Sigmoid colon (tissue), 7 donors: ENCODE data around the gene TCF12. TPM values are rescaled to one million over a fixed set of nuclear protein-coding genes. Genes with fewer than 3 reads are reported as not detected.

Experiments used
- DNase-seq: peaks from one replicate; pipeline ENCODE4 v3.0.0-alpha.2; 2019
- H3K27ac ChIP-seq, 4 donors: fragments of 200-600 bp; sonication (generic); one replicate each; pipeline ENCODE4 v1.5.1; 2016 to 2019; ENCODE audit warnings: mild to moderate bottlenecking in 1 of 4
- H3K27me3 ChIP-seq, 3 donors: fragments of 200-600 bp; sonication (generic); one replicate each; pipeline ENCODE4 v1.5.1; 2019; ENCODE audit warnings: mild to moderate bottlenecking in 1 of 3
- H3K36me3 ChIP-seq, 4 donors: fragments of 200-600 bp; sonication (generic); one replicate each; pipeline ENCODE4 v1.5.1; 2016 to 2019
- H3K4me1 ChIP-seq, 4 donors: fragments of 200-600 bp; sonication (generic); one replicate each; pipeline ENCODE4 v1.5.1; 2017 to 2019
- H3K4me3 ChIP-seq, 4 donors: fragments of 200-600 bp; sonication (generic); one replicate each; pipeline ENCODE4 v1.5.1; 2017 to 2019; ENCODE audit warnings: mild to moderate bottlenecking in 2 of 4, moderate library complexity in 1 of 4
- H3K9me3 ChIP-seq, 4 donors: fragments of 200-600 bp in 3 of 4; sonication (generic) in 3 of 4; one replicate each; pipeline versions ENCODE4 v1.5.1 to v1.6.1; 2013 to 2019
- EP300 ChIP-seq, 4 donors: sonication (generic); formaldehyde crosslinking; IDR thresholded peaks; one replicate each; pipeline ENCODE4 v1.6.1; 2017; ENCODE audit warnings: antibody characterized with exemption in 4 of 4
- POLR2A ChIP-seq, 2 donors: fragments of 450-650 bp; IDR thresholded peaks; one replicate each; pipeline ENCODE4 v1.6.1; 2016; ENCODE audit warnings: antibody characterized with exemption in 2 of 2, mild to moderate bottlenecking in 2 of 2, moderate library complexity in 2 of 2
- POLR2AphosphoS5 ChIP-seq, 4 donors: sonication (generic); formaldehyde crosslinking; IDR thresholded peaks; one replicate each; pipeline ENCODE4 v1.6.1; 2017; ENCODE audit warnings: antibody characterized with exemption in 4 of 4
- WGBS, 2 donors: extraction: QIAGEN DNeasy Blood & Tissue Kit; methylation state at CpG; one replicate each; pipeline ENCODE4 v1.1.7; 2013; 5-methylcytosine and 5-hydroxymethylcytosine counted together
- intact Hi-C: fragments of 100-400 bp; cut with DNase I; formaldehyde crosslinking; loops from one replicate; pipeline ENCODE4 v1.15.1; 2023
- polyA plus RNA-seq, 3 donors: library from polyadenylated mRNA; stranded (reverse); fragments of 200-250 nt; gene quantifications; one replicate each; pipeline ENCODE4 v1.2.3, GENCODE V29; 2013
- total RNA-seq, 4 donors: library from RNA; depleted of rRNA; stranded (reverse); fragments of >200 nt; gene quantifications; one replicate each; pipeline ENCODE4 v1.1.0, GENCODE V29; 2016
- TF ChIP-seq, protein P1 (sequence below), 4 experiments: fragments of 450-650 bp in 3 of 4; fragments of 200-600 bp in 1 of 4; IDR thresholded peaks; one replicate each; pipeline ENCODE4 v1.5.1; 2016 to 2019; ENCODE audit warnings: antibody characterized with exemption in 4 of 4, mild to moderate bottlenecking in 3 of 4, moderate library complexity in 2 of 4
- donor health status: healthy with polysubstance abuse.
- donor health status: Bipolar disorder and iron deficiency.
- donor health status: healthy.

The TCF12 gene
- total and polyA plus RNA-seq, 7 donors = 13.2 to 147 (median 77.8) TPM

DNA sequence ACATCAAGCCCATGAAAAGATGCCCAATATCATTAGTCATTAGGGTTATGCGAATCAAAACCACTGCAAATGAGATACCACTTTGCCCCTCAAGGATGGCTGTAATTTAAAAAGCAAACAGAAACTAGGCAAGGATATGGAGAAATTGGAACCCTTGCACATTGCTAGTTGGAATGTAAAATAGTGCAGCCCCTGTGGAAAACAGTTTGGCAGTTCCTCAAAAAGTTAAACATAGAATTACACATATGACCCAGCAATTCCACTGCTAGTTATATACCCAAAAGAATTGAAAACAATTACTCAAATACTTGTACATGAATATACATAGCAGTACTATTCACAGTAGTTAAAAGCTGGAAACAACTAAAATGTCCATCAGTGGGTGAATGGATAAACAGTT is 271.0 kb downstream of the TCF12 start:
- Histone ChIP-seq H3K27ac (no peak overlapping the region), H3K4me1 (no peaks in the 10 kb centered on the region), H3K27me3 (no peaks in the 10 kb centered on the region), H3K9me3 (no peaks in the 10 kb centered on the region), H3K4me3 (no peak overlapping the region), H3K36me3 (peaks cover 0 to 17% (median 0%) of the 10 kb centered on the region in 4 donors)
- WGBS, 2 donors = 94 to 99% methylated on average over 1 of the region's 1 CpG
- intact Hi-C loops = no loop called here
- DNase-seq = no peak
- TF ChIP-seq POLR2AphosphoS5 (IDR thresholded peaks at IDR 0.05) (no peak), POLR2A (IDR thresholded peaks at IDR 0.05) (no peak), EP300 (IDR thresholded peaks at IDR 0.05) (no peak)
- TF ChIP-seq, protein P1, sequence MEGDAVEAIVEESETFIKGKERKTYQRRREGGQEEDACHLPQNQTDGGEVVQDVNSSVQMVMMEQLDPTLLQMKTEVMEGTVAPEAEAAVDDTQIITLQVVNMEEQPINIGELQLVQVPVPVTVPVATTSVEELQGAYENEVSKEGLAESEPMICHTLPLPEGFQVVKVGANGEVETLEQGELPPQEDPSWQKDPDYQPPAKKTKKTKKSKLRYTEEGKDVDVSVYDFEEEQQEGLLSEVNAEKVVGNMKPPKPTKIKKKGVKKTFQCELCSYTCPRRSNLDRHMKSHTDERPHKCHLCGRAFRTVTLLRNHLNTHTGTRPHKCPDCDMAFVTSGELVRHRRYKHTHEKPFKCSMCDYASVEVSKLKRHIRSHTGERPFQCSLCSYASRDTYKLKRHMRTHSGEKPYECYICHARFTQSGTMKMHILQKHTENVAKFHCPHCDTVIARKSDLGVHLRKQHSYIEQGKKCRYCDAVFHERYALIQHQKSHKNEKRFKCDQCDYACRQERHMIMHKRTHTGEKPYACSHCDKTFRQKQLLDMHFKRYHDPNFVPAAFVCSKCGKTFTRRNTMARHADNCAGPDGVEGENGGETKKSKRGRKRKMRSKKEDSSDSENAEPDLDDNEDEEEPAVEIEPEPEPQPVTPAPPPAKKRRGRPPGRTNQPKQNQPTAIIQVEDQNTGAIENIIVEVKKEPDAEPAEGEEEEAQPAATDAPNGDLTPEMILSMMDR (IDR thresholded peaks at IDR 0.05) = no peak

DNA sequence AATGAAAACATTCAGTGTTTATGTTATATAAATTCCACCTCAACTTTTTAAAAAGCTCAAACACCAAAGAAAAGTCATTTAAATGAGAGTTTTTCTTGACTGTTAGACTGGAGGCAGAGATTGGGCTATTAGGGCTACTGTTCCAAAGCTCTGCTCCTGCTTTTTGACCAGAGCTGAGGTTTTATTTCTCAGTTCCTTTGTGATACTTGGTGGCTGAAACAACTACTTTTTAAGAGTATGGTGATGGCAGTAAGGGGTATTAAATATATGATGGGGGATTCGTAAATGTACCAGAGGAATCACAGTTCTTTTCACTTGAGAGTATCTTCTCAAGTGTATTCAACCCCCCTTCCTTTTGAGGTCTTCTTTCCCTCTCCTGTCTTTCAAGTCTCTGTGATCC is 271.8 kb downstream of the TCF12 start:
- intact Hi-C loops = no loop called here
- H3K27me3 ChIP-seq = no peaks in the 10 kb centered on the region
- WGBS, 2 donors = 85 to 92% methylated on average over 1 of the region's 1 CpG
- no peak overlapping the region for H3K4me3 ChIP-seq
- H3K9me3 ChIP-seq = no peaks in the 10 kb centered on the region
- TF ChIP-seq, protein P1 (IDR thresholded peaks at IDR 0.05) = no peak
- no peak for TF ChIP-seq POLR2AphosphoS5 (IDR thresholded peaks at IDR 0.05)
- no peak for TF ChIP-seq POLR2A (IDR thresholded peaks at IDR 0.05)
- no peak for TF ChIP-seq EP300 (IDR thresholded peaks at IDR 0.05)
- peaks cover 0 to 17% (median 0%) of the 10 kb centered on the region in 4 donors for H3K36me3 ChIP-seq
- H3K27ac ChIP-seq = no peak overlapping the region
- DNase-seq = no peak
- H3K4me1 ChIP-seq = no peaks in the 10 kb centered on the region

DNA sequence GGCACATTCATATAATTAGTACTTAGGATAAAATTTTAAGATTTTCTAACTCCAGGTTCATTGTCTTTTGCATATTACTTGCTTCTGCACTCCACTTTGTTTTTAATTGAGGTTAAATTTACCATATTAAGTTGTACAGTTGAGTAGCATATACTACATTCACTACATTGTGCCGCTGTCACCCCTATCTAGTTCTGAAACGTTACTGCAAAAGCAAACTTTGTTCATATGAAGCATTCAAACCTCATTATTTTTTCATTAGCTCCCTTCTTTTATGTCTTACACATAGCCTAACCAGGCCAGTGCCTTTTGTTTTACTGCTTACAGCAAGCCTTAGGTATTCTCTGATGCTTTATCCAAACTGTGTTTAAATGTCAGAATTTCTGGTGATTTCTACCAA is 274.7 kb downstream of the TCF12 start:
- no peak overlapping the region for H3K27ac ChIP-seq
- H3K9me3 ChIP-seq = no peaks in the 10 kb centered on the region
- no peak overlapping the region for H3K4me3 ChIP-seq
- intact Hi-C loops = no loop called here
- WGBS, 2 donors = 80 to 85% methylated on average over 2 of the region's 2 CpGs
- DNase-seq = no peak
- H3K36me3 ChIP-seq = peaks cover 0 to 17% (median 0%) of the 10 kb centered on the region in 4 donors
- no peak for TF ChIP-seq EP300 (IDR thresholded peaks at IDR 0.05)
- no peak for TF ChIP-seq POLR2AphosphoS5 (IDR thresholded peaks at IDR 0.05)
- no peak for TF ChIP-seq POLR2A (IDR thresholded peaks at IDR 0.05)
- TF ChIP-seq, protein P1 (IDR thresholded peaks at IDR 0.05) = no peak
- peaks cover 0 to 1% (median under 1%) of the 10 kb centered on the region in 4 donors for H3K4me1 ChIP-seq
- H3K27me3 ChIP-seq = no peaks in the 10 kb centered on the region

DNA sequence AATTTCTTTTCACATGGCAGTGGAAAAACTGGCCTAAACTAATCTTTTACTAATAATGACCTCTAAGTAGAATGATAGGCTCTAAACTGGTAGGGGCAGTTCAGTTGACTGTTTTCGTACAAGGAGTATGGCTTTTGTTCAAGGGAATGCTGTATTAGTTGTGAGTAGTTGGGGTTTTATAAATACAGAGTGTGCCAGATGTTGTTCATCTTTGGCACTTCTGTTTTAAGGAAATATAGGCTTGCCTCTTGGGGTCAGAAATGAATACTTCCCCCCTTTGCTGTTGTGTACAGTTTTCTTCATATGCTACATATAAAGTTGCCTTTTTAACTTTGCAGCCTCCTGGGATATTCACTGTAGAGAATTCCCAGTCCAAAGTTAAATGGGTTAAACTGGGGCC is 276.9 kb downstream of the TCF12 start:
- H3K4me1 ChIP-seq = peaks cover 0 to 16% (median 9%) of the 10 kb centered on the region in 4 donors
- TF ChIP-seq POLR2AphosphoS5 (IDR thresholded peaks at IDR 0.05) (no peak), EP300 (IDR thresholded peaks at IDR 0.05) (no peak), POLR2A (IDR thresholded peaks at IDR 0.05) (no peak)
- TF ChIP-seq, protein P1 (IDR thresholded peaks at IDR 0.05) = no peak
- H3K4me3 ChIP-seq = no peak overlapping the region
- intact Hi-C loops = no loop called here
- peaks cover 0 to 17% (median 0%) of the 10 kb centered on the region in 4 donors for H3K36me3 ChIP-seq
- no peaks in the 10 kb centered on the region for H3K9me3 ChIP-seq
- no peaks in the 10 kb centered on the region for H3K27me3 ChIP-seq
- no peak for DNase-seq
- no peak overlapping the region for H3K27ac ChIP-seq
- 86 to 88% methylated on average over 1 of the region's 1 CpG for WGBS, 2 donors

DNA sequence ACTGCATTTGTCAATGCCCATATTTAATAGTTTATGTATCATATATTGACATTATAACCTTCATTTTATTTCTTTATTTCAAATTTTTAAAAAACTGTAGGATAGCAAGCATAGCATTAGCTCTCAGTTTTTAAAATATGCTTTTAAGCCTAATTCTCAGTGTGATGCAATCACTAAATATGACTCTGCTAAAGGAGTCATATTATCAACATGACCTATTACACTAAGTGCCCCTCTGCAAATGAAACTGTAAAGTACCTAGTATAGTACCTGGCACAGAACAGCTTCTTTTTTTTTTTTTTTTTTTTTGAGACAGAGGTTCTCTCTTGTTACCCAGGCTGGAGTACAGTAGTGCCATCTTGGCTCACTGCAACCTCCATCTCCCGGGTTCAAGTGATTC is 278.4 kb downstream of the TCF12 start:
- Histone ChIP-seq H3K36me3 (peaks cover 0 to 16% (median 0%) of the 10 kb centered on the region in 4 donors), H3K4me1 (peaks cover 0 to 16% (median 9%) of the 10 kb centered on the region in 4 donors), H3K4me3 (no peak overlapping the region), H3K27ac (no peak overlapping the region), H3K9me3 (no peaks in the 10 kb centered on the region), H3K27me3 (no peaks in the 10 kb centered on the region)
- intact Hi-C loops = no loop called here
- TF ChIP-seq POLR2AphosphoS5 (IDR thresholded peaks at IDR 0.05) (no peak), EP300 (IDR thresholded peaks at IDR 0.05) (no peak), POLR2A (IDR thresholded peaks at IDR 0.05) (no peak)
- TF ChIP-seq, protein P1 (IDR thresholded peaks at IDR 0.05) = no peak
- DNase-seq = no peak
- WGBS, 2 donors = 100% methylated on average over 1 of the region's 1 CpG
